ENCODE results near the gene DPP3.
A peak's percentile ranks its signal among the peaks of the same experiment; 100 is the strongest.
"Not testable (repeated sequence)": the region's sequence is repeated elsewhere in the genome, so short reads cannot be mapped to it uniquely, and the experiment has no call there.

The DPP3 gene

DNA sequence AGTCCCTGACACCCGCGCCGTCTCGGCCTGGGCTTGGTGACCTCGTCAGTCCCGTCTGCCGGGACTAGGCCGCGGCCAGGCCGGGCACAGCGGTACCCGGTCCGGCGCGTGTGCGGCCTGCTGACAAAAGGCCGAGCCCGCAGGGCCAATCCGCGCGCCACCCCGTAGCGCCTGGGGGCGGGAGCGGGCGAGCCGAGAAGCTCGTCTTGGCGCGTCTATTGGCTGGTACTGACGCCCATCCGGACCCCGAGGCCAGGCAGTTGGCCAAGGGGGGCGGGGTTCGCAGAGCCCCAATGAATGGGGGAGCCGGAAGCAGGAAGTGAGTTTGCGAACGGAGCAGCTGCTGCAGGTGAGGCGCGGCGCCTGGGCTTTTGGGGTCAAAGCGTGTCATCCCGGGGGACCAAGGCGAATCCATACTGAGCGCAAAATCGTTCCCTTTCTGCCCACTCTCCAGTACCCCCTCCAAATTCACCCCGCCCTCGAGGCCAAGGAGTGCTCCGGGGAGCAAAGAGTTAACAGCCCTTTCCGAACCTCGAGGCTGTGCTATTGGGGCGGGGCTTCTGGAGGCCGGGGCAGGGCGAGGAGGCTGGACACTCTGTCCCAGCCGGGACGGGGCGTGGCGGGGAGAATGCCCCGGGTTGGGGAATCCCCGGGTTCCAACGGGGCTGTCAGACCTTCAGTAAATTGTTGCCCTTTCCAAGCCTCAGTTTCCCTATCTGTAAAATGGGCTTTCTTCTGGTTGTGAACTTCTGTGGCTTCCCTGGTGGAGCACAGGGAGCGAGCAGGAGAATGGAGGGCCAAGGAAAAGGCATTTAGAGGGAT is at the start of gene DPP3:
DPP3 (plus strand) TSS at position 318 of the 822 bp plus-strand sequence. CDS start 1,767 bp downstream, outside the sequence.
- peaks cover 28% of the 10 kb centered on the region for H3K4me1 Mint-ChIP-seq (ENCODE audit: low read depth)
- no peaks in the 10 kb centered on the region for H3K9me3 Mint-ChIP-seq
- peaks cover 5% of the 10 kb centered on the region for H3K36me3 Mint-ChIP-seq (ENCODE audit: low read depth)
- H3K4me3 Mint-ChIP-seq: peak within 1 kb of the TSS; percentile 93
- no peaks in the 10 kb centered on the region for H3K27me3 Mint-ChIP-seq (ENCODE audit: low read depth)
- peak within 1 kb of the TSS; percentile 89 for H3K27ac Mint-ChIP-seq

DNA sequence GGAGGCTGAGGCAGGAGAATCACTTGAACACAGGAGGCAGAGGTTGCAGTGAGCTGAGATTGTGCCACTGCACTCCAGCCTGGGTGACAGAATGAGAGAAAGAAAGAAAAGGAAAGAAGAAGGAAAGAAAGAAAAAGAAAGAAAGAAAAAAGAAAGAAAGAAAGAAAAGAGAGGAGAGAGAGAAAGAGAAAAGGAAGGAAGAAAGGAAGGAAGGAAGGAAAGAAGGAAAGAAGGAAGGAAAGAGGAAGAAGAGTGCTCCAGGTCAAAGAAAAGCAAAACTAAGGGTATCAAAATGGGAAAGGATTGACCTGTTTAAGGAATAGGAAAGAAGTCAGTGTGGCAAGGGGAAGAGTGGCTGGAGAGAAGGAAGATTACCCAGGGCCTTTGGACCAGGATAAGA is 48.9 kb upstream of the DPP3 start:
- H3K36me3 Mint-ChIP-seq (ENCODE audit: low read depth); H3K27me3 Mint-ChIP-seq (ENCODE audit: low read depth); H3K4me3 Mint-ChIP-seq; H3K27ac Mint-ChIP-seq; H3K4me1 Mint-ChIP-seq (ENCODE audit: low read depth); H3K9me3 Mint-ChIP-seq: not testable (repeated sequence)

GRCh38 chr11:66431871-66432329 is 48.3 kb upstream of the DPP3 start:
- H3K9me3 Mint-ChIP-seq; H3K27me3 Mint-ChIP-seq (ENCODE audit: low read depth); H3K4me3 Mint-ChIP-seq; H3K27ac Mint-ChIP-seq; H3K4me1 Mint-ChIP-seq (ENCODE audit: low read depth); H3K36me3 Mint-ChIP-seq (ENCODE audit: low read depth): not testable (repeated sequence)

GRCh38 chr11:66432597-66432996 is 47.6 kb upstream of the DPP3 start:
- Mint-ChIP-seq H3K4me1 (ENCODE audit: low read depth) (peaks cover 6% of the 10 kb centered on the region), H3K27ac (no peak overlapping the region), H3K9me3 (no peaks in the 10 kb centered on the region), H3K36me3 (ENCODE audit: low read depth) (peaks cover 7% of the 10 kb centered on the region), H3K4me3 (no peak overlapping the region), H3K27me3 (ENCODE audit: low read depth) (no peaks in the 10 kb centered on the region)

DNA sequence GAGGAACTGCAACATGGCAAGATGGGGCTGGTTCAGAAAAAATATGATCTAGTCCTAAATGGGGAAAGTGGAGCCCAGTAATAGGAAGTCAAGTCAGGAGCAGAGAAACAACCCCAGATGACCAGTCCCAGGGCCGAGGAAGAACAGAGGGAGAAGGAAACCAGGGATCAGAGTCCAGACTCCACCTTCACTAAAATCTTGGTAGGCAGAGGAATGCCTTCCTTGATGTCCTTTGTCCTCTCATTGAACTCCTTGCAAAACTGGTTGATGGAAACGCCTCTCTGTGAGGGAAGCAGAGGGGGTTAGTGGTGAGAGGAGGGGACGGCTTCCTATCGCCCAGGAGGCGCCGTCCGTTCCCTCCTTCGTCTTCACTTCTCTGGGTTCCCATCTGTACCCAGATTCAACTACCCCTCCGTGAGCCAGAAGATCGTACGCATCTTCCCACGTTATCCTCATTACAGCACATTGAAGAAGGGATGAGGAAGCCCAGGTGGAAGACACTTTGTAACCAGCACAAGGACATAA is 42.2 kb upstream of the DPP3 start:
- H3K4me3 Mint-ChIP-seq: peak overlapping the region; percentile 88
- peaks cover 14% of the 10 kb centered on the region for H3K4me1 Mint-ChIP-seq (ENCODE audit: low read depth)
- peaks cover 1% of the 10 kb centered on the region for H3K9me3 Mint-ChIP-seq
- peak overlapping the region; percentile 96 for H3K27ac Mint-ChIP-seq
- H3K27me3 Mint-ChIP-seq (ENCODE audit: low read depth): no peaks in the 10 kb centered on the region
- H3K36me3 Mint-ChIP-seq (ENCODE audit: low read depth): peaks cover 7% of the 10 kb centered on the region

GRCh38 chr11:66438504-66439466 is 41.4 kb upstream of the DPP3 start, which contains the start of gene MRPL11:
Gene MRPL11 (minus strand): TSS chr11:66438848. CDS start chr11:66438754, 94 bp downstream.
- peak within 1 kb of the TSS; percentile 96 for H3K27ac Mint-ChIP-seq
- no peaks in the 10 kb centered on the region for H3K27me3 Mint-ChIP-seq (ENCODE audit: low read depth)
- peaks cover 7% of the 10 kb centered on the region for H3K36me3 Mint-ChIP-seq (ENCODE audit: low read depth)
- H3K4me1 Mint-ChIP-seq (ENCODE audit: low read depth): peaks cover 14% of the 10 kb centered on the region
- H3K4me3 Mint-ChIP-seq: peak within 1 kb of the TSS; percentile 88
- peaks cover 9% of the 10 kb centered on the region for H3K9me3 Mint-ChIP-seq

GRCh38 chr11:66440101-66440939 is 39.9 kb upstream of the DPP3 start:
- not testable (repeated sequence) for H3K27ac Mint-ChIP-seq; H3K4me3 Mint-ChIP-seq; H3K36me3 Mint-ChIP-seq (ENCODE audit: low read depth); H3K27me3 Mint-ChIP-seq (ENCODE audit: low read depth)
- Mint-ChIP-seq H3K4me1 (ENCODE audit: low read depth) (peaks cover 14% of the 10 kb centered on the region), H3K9me3 (peaks cover 10% of the 10 kb centered on the region)

DNA sequence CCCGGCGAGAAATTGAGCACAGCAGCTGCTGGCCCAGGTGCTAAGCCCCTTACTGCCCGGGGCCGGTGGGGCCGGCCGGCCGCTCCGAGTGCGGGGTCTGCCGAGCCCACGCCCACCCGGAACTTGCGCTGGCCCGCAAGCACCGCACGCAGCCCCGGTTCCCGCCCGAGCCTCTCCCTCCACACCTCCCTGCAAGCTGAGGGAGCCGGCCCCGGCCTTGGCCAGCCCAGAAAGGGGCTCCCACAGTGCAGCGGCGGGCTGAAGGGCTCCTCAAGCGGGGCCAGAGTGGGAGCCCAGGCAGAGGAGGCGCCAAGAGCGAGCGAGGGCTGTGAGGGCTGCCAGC is 39.3 kb upstream of the DPP3 start:
- not testable (repeated sequence) for H3K36me3 Mint-ChIP-seq (ENCODE audit: low read depth); H3K27ac Mint-ChIP-seq; H3K27me3 Mint-ChIP-seq (ENCODE audit: low read depth); H3K4me3 Mint-ChIP-seq
- peaks cover 14% of the 10 kb centered on the region for H3K4me1 Mint-ChIP-seq (ENCODE audit: low read depth)
- H3K9me3 Mint-ChIP-seq: peaks cover 10% of the 10 kb centered on the region

DNA sequence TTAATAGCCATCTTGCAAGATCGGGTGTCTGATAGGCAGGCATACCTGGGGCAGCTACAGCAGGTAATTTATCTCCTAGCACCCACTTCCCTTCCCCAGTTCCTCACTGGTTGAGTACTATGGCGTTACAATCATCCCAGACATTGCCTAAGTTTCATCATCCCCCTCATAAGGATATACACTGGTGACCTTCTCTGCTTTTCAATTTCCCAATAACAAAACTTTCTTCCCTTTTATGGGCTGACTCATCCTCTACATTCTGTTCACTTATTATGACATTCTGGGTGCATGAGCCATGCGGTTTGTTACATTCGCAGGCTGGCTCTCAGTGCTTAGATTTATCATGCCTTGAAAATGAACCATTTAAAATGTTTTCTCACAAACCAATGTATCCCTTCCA is 36.6 kb upstream of the DPP3 start:
- Mint-ChIP-seq H3K27ac (no peak overlapping the region), H3K9me3 (peaks cover 10% of the 10 kb centered on the region), H3K4me3 (no peak overlapping the region), H3K36me3 (ENCODE audit: low read depth) (no peaks in the 10 kb centered on the region), H3K4me1 (ENCODE audit: low read depth) (peaks cover 5% of the 10 kb centered on the region), H3K27me3 (ENCODE audit: low read depth) (peaks cover under 1% of the 10 kb centered on the region)

GRCh38 chr11:66447012-66447411 is 33.2 kb upstream of the DPP3 start:
- Mint-ChIP-seq H3K27ac (no peak overlapping the region), H3K9me3 (peaks cover 10% of the 10 kb centered on the region), H3K27me3 (ENCODE audit: low read depth) (peaks cover 6% of the 10 kb centered on the region), H3K4me1 (ENCODE audit: low read depth) (no peaks in the 10 kb centered on the region), H3K4me3 (no peak overlapping the region), H3K36me3 (ENCODE audit: low read depth) (no peaks in the 10 kb centered on the region)

GRCh38 chr11:66448523-66448922 is 31.7 kb upstream of the DPP3 start:
- peaks cover 4% of the 10 kb centered on the region for H3K9me3 Mint-ChIP-seq
- H3K36me3 Mint-ChIP-seq (ENCODE audit: low read depth): no peaks in the 10 kb centered on the region
- no peaks in the 10 kb centered on the region for H3K4me1 Mint-ChIP-seq (ENCODE audit: low read depth)
- peaks cover 6% of the 10 kb centered on the region for H3K27me3 Mint-ChIP-seq (ENCODE audit: low read depth)
- H3K27ac Mint-ChIP-seq: no peak overlapping the region
- no peak overlapping the region for H3K4me3 Mint-ChIP-seq

GRCh38 chr11:66450560-66450959 is 29.7 kb upstream of the DPP3 start:
- Mint-ChIP-seq H3K27me3 (ENCODE audit: low read depth) (peaks cover 6% of the 10 kb centered on the region), H3K4me1 (ENCODE audit: low read depth) (peaks cover 15% of the 10 kb centered on the region), H3K36me3 (ENCODE audit: low read depth) (no peaks in the 10 kb centered on the region), H3K4me3 (no peak overlapping the region), H3K9me3 (no peaks in the 10 kb centered on the region), H3K27ac (no peak overlapping the region)

DNA sequence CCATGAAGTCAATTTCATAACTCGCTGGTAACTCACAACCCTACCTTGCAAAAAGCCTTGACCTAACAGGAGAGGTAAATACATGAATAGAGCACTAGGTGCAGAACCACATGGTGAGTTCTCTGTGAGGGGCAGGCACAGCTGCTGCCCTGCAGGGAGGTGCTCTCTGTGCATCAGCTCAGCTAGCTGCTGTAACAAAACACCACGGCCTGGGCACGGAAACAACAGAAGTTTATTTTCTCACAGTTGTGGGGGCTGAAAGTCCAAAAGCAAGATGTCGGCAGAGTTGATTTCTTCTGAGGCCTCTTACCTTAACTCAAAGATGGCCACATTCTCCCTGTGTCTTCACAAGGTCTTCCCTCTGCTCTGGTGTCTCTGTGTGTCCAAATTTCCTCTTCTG is 28.6 kb upstream of the DPP3 start:
- Mint-ChIP-seq H3K27ac (no peak overlapping the region), H3K9me3 (no peaks in the 10 kb centered on the region), H3K27me3 (ENCODE audit: low read depth) (peaks cover 6% of the 10 kb centered on the region), H3K36me3 (ENCODE audit: low read depth) (no peaks in the 10 kb centered on the region), H3K4me3 (no peak overlapping the region), H3K4me1 (ENCODE audit: low read depth) (peaks cover 15% of the 10 kb centered on the region)

DNA sequence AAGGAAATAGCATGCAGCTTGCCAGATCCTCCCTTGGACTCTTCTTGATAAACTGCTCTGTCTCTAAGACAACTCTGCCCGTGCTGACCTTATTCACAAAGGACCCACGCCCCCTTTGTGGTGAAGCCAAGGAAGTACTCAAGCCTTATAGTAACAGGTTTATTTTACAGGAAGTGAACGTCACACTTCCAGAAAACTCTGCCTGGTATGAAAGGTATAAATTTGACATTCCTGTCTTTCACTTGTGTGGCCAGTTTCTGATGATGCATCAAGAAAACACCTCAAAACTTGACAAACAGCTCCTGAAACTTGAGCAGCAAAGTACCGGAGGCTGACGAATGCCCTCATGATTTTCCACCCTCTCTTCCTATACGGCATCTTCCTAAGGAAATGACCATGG is 26.0 kb upstream of the DPP3 start:
- Mint-ChIP-seq H3K4me3 (no peak overlapping the region), H3K27me3 (ENCODE audit: low read depth) (peaks cover 3% of the 10 kb centered on the region), H3K27ac (no peak overlapping the region), H3K4me1 (ENCODE audit: low read depth) (peaks cover 17% of the 10 kb centered on the region), H3K9me3 (no peaks in the 10 kb centered on the region), H3K36me3 (ENCODE audit: low read depth) (no peaks in the 10 kb centered on the region)

Measured in T-helper 1 cell treated with Interleukin-12 subunit alpha and Interleukin-12 subunit beta and Interleukin-4 antibody, amounts not matched to agents 30 μg/mL and 1 μg/mL, for 36 hours (primary cell).